Measurements from ENCODE around the gene PAPPA. TPM values are rescaled to one million over a fixed set of nuclear protein-coding genes. Genes with fewer than 3 reads are reported as not detected.
A peak's percentile ranks its signal among the peaks of the same experiment; 100 is the strongest.

PAPPA gene
- total RNA-seq, 1 experiment from 2014 or later = 0.22 TPM

DNA sequence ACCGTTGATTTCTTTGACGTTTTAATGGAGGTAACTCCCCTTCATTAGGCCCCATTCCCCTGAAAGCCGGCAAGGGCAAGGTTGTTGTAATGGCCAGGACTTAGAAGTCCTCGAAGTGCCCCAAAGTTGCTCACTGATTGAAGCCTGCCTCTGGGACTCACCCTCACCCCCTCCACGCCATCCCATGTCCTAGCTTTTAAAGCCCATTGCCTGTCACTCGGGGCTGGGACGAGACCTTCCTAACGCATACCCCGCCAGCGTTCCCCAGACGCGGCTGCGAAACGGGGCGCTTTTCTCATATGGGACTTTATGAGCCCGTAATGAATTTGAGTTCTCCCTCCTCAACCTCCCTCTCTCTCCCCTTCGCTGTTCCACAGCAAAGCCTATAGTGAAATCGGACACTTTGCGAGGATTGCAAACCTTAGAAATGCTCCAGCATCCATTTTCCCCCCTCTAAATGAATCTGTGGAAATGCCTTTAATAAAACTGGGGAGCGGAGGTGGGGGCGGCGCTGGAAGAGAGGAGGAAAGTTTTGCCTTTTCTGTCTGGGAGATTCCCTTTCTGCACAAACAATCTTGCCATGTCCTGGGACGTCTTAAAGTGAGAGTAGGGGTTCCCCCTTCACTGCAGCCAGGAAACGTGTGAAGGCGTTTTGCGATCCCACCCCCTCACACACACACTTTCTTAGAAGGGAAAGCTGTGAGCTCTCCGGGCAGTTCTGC lies 1.5 kb downstream of the PAPPA start:
- POLR2A ChIA-PET = interaction anchor here (1.2 kb wide), 1 partner anchor 131 kb away, joined by 3 read pairs; no protein-coding TSS in a partner anchor
- peak overlapping the region; percentile 67 for H3K4me3 Mint-ChIP-seq
- DNase-seq (ENCODE audit: low spot score) (peak; percentile 20), ATAC-seq (0 out of 2 replicates have a peak, but pooled peaks have one; percentile 2)
- peaks cover 44% of the 10 kb centered on the region for H3K4me1 Mint-ChIP-seq
- H3K9me3 Mint-ChIP-seq = no peaks in the 10 kb centered on the region
- no peak for TF ChIP-seq ESRRA (CRISPR knock-in tag; IDR thresholded peaks at IDR 0.05; ENCODE audit: borderline replicate concordance)
- H3K36me3 Mint-ChIP-seq = no peaks in the 10 kb centered on the region
- H3K27me3 Mint-ChIP-seq (ENCODE audit: low read depth) = peaks cover 86% of the 10 kb centered on the region
- H3K27ac Mint-ChIP-seq = no peak overlapping the region
- CTCF ChIA-PET = interaction anchor here (0.6 to 3.6 kb wide), 6 partner anchors 257 to 562 kb away, joined by 3 to 22 read pairs (median 8); no protein-coding TSS in a partner anchor

DNA sequence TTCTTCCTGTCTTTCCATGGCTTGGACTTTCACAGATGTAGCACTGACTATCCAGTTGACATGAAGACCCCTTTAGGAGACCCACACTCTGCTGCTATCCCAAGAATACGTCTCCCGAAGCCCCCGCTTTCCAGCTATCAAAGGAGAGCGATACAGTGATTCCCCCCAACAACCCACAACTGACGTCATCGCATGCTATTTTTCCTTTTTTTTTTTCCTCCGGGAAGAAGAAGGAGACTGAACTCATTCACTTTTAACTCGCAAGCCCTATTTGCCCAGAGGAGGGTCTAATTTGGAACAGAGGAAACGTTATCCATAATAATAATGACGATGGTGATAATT lies 2.1 kb downstream of the PAPPA start:
- H3K36me3 Mint-ChIP-seq = no peaks in the 10 kb centered on the region
- no peak overlapping the region for H3K27ac Mint-ChIP-seq
- peaks cover 44% of the 10 kb centered on the region for H3K4me1 Mint-ChIP-seq
- H3K27me3 Mint-ChIP-seq (ENCODE audit: low read depth) = peaks cover 87% of the 10 kb centered on the region
- CTCF ChIA-PET = interaction anchor here (1.7 kb wide), 1 partner anchor 562 kb away, joined by 8 read pairs; no protein-coding TSS in a partner anchor
- H3K9me3 Mint-ChIP-seq = no peaks in the 10 kb centered on the region
- DNase-seq (ENCODE audit: low spot score) = no peak
- POLR2A ChIA-PET = interaction anchor here (0.5 kb wide), 1 partner anchor 335 kb away, joined by 8 read pairs; no protein-coding TSS in a partner anchor
- peak overlapping the region; percentile 67 for H3K4me3 Mint-ChIP-seq
- no peak for TF ChIP-seq ZNF219 (CRISPR knock-in tag; IDR thresholded peaks at IDR 0.05; ENCODE audit: borderline replicate concordance)
- TF ChIP-seq, protein P1, sequence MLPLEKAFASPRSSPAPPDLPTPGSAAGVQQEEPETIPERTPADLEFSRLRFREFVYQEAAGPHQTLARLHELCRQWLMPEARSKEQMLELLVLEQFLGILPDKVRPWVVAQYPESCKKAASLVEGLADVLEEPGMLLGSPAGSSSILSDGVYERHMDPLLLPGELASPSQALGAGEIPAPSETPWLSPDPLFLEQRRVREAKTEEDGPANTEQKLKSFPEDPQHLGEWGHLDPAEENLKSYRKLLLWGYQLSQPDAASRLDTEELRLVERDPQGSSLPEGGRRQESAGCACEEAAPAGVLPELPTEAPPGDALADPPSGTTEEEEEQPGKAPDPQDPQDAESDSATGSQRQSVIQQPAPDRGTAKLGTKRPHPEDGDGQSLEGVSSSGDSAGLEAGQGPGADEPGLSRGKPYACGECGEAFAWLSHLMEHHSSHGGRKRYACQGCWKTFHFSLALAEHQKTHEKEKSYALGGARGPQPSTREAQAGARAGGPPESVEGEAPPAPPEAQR (CRISPR knock-in tag; IDR thresholded peaks at IDR 0.05) = no peak
- no peak for TF ChIP-seq GTF2I (CRISPR knock-in tag; conservative IDR thresholded peaks at IDR 0.05)
- TF ChIP-seq, protein P2, sequence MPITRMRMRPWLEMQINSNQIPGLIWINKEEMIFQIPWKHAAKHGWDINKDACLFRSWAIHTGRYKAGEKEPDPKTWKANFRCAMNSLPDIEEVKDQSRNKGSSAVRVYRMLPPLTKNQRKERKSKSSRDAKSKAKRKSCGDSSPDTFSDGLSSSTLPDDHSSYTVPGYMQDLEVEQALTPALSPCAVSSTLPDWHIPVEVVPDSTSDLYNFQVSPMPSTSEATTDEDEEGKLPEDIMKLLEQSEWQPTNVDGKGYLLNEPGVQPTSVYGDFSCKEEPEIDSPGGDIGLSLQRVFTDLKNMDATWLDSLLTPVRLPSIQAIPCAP (CRISPR knock-in tag; IDR thresholded peaks at IDR 0.05) = no peak
- TF ChIP-seq, protein P3, sequence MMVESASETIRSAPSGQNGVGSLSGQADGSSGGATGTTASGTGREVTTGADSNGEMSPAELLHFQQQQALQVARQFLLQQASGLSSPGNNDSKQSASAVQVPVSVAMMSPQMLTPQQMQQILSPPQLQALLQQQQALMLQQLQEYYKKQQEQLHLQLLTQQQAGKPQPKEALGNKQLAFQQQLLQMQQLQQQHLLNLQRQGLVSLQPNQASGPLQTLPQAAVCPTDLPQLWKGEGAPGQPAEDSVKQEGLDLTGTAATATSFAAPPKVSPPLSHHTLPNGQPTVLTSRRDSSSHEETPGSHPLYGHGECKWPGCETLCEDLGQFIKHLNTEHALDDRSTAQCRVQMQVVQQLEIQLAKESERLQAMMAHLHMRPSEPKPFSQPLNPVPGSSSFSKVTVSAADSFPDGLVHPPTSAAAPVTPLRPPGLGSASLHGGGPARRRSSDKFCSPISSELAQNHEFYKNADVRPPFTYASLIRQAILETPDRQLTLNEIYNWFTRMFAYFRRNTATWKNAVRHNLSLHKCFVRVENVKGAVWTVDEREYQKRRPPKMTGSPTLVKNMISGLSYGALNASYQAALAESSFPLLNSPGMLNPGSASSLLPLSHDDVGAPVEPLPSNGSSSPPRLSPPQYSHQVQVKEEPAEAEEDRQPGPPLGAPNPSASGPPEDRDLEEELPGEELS (CRISPR knock-in tag; IDR thresholded peaks at IDR 0.05) = no peak
- TF ChIP-seq, protein P4, sequence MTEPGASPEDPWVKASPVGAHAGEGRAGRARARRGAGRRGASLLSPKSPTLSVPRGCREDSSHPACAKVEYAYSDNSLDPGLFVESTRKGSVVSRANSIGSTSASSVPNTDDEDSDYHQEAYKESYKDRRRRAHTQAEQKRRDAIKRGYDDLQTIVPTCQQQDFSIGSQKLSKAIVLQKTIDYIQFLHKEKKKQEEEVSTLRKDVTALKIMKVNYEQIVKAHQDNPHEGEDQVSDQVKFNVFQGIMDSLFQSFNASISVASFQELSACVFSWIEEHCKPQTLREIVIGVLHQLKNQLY (CRISPR knock-in tag; IDR thresholded peaks at IDR 0.05) = no peak
- TF ChIP-seq CREB1 (CRISPR knock-in tag; IDR thresholded peaks at IDR 0.05) = no peak
- no peak for TF ChIP-seq SOX15 (CRISPR knock-in tag; IDR thresholded peaks at IDR 0.05)
- TF ChIP-seq, protein P5, sequence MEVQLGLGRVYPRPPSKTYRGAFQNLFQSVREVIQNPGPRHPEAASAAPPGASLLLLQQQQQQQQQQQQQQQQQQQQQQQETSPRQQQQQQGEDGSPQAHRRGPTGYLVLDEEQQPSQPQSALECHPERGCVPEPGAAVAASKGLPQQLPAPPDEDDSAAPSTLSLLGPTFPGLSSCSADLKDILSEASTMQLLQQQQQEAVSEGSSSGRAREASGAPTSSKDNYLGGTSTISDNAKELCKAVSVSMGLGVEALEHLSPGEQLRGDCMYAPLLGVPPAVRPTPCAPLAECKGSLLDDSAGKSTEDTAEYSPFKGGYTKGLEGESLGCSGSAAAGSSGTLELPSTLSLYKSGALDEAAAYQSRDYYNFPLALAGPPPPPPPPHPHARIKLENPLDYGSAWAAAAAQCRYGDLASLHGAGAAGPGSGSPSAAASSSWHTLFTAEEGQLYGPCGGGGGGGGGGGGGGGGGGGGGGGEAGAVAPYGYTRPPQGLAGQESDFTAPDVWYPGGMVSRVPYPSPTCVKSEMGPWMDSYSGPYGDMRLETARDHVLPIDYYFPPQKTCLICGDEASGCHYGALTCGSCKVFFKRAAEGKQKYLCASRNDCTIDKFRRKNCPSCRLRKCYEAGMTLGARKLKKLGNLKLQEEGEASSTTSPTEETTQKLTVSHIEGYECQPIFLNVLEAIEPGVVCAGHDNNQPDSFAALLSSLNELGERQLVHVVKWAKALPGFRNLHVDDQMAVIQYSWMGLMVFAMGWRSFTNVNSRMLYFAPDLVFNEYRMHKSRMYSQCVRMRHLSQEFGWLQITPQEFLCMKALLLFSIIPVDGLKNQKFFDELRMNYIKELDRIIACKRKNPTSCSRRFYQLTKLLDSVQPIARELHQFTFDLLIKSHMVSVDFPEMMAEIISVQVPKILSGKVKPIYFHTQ (CRISPR knock-in tag; IDR thresholded peaks at IDR 0.05) = no peak
- no peak for TF ChIP-seq TEAD4 (CRISPR knock-in tag; IDR thresholded peaks at IDR 0.05)
- no peak for ATAC-seq

GRCh38 chr9:116156621-116157314 lies 3.2 kb downstream of the PAPPA start:
- TF ChIP-seq, protein P3 (CRISPR knock-in tag; IDR thresholded peaks at IDR 0.05) = 0 out of 2 replicates have a peak, but pooled peaks have one; percentile 51
- TF ChIP-seq CREB1 (CRISPR knock-in tag; IDR thresholded peaks at IDR 0.05) = no peak
- TF ChIP-seq, protein P6, sequence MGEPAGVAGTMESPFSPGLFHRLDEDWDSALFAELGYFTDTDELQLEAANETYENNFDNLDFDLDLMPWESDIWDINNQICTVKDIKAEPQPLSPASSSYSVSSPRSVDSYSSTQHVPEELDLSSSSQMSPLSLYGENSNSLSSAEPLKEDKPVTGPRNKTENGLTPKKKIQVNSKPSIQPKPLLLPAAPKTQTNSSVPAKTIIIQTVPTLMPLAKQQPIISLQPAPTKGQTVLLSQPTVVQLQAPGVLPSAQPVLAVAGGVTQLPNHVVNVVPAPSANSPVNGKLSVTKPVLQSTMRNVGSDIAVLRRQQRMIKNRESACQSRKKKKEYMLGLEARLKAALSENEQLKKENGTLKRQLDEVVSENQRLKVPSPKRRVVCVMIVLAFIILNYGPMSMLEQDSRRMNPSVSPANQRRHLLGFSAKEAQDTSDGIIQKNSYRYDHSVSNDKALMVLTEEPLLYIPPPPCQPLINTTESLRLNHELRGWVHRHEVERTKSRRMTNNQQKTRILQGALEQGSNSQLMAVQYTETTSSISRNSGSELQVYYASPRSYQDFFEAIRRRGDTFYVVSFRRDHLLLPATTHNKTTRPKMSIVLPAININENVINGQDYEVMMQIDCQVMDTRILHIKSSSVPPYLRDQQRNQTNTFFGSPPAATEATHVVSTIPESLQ (CRISPR knock-in tag; IDR thresholded peaks at IDR 0.05) = no peak
- H3K36me3 Mint-ChIP-seq = no peaks in the 10 kb centered on the region
- H3K4me1 Mint-ChIP-seq = peaks cover 44% of the 10 kb centered on the region
- H3K27me3 Mint-ChIP-seq (ENCODE audit: low read depth) = peaks cover 87% of the 10 kb centered on the region
- no peak overlapping the region for H3K27ac Mint-ChIP-seq
- ATAC-seq (peak; percentile 33), DNase-seq (ENCODE audit: low spot score) (peak; percentile 56)
- POLR2A ChIA-PET = no interaction called here
- CTCF ChIA-PET = interaction anchor here (1.0 to 1.7 kb wide), 2 partner anchors 129 to 563 kb away, joined by 3 to 8 read pairs; no protein-coding TSS in a partner anchor
- H3K9me3 Mint-ChIP-seq = no peaks in the 10 kb centered on the region
- peak overlapping the region; percentile 67 for H3K4me3 Mint-ChIP-seq

Measured in WTC11 (cell line).